HEK293 (cell line): ENCODE data around the gene COL24A1.
A peak's percentile ranks its signal among the peaks of the same experiment; 100 is the strongest.

Experiments
- HIC1 ChIP-seq: fragments of 450-650 bp; formaldehyde crosslinking; IDR thresholded peaks from 2 replicates; pipeline ENCODE4 v1.5.1; 2016; ENCODE audit warnings: missing biosample characterization, missing genetic modification characterization
- INSM2 ChIP-seq: fragments of 450-650 bp; formaldehyde crosslinking; IDR thresholded peaks from 2 replicates; pipeline ENCODE4 v1.5.1; 2016; ENCODE audit warnings: missing biosample characterization, missing genetic modification characterization
- REPIN1 ChIP-seq: fragments of 450-650 bp; formaldehyde crosslinking; IDR thresholded peaks from 2 replicates; pipeline ENCODE4 v1.5.1; 2017; ENCODE audit warnings: missing biosample characterization, missing genetic modification characterization, low read depth
- SCRT2 ChIP-seq: fragments of 450-650 bp; formaldehyde crosslinking; IDR thresholded peaks from 2 replicates; pipeline ENCODE4 v1.5.1; 2016; ENCODE audit warnings: missing biosample characterization, missing genetic modification characterization
- SP7 ChIP-seq: fragments of 450-650 bp; formaldehyde crosslinking; IDR thresholded peaks from 2 replicates; pipeline ENCODE4 v1.5.1; 2016; ENCODE audit warnings: missing biosample characterization, missing genetic modification characterization
- YY1 ChIP-seq: fragments of 450-650 bp; formaldehyde crosslinking; IDR thresholded peaks from 2 replicates; pipeline ENCODE4 v1.5.1; 2018; ENCODE audit warnings: missing biosample characterization, missing genetic modification characterization
- ZBTB1 ChIP-seq: fragments of 450-650 bp; formaldehyde crosslinking; IDR thresholded peaks from 2 replicates; pipeline ENCODE4 v1.5.1; 2016; ENCODE audit warnings: missing biosample characterization, missing genetic modification characterization
- ZBTB11 ChIP-seq: fragments of 450-650 bp; formaldehyde crosslinking; conservative IDR thresholded peaks from 2 replicates; pipeline ENCODE4 v1.5.1; 2016; ENCODE audit warnings: low read depth, missing biosample characterization, missing genetic modification characterization
- ZBTB44 ChIP-seq: fragments of 450-650 bp; IDR thresholded peaks from 2 replicates; pipeline ENCODE4 v1.5.1; 2018; ENCODE audit warnings: missing biosample characterization, mild to moderate bottlenecking, missing genetic modification characterization
- ZFHX2 ChIP-seq: fragments of 450-650 bp; formaldehyde crosslinking; conservative IDR thresholded peaks from 2 replicates; pipeline ENCODE4 v1.5.1; 2016; ENCODE audit warnings: missing biosample characterization, missing genetic modification characterization
- ZNF132 ChIP-seq: fragments of 450-650 bp; formaldehyde crosslinking; IDR thresholded peaks from 2 replicates; pipeline ENCODE4 v1.5.1; 2017; ENCODE audit warnings: missing biosample characterization, missing genetic modification characterization, borderline replicate concordance
- ZNF24 ChIP-seq: fragments of 450-650 bp; formaldehyde crosslinking; IDR thresholded peaks from 2 replicates; pipeline ENCODE4 v1.5.1; 2016; ENCODE audit warnings: missing biosample characterization, missing genetic modification characterization
- ZNF280D ChIP-seq: fragments of 450-650 bp; formaldehyde crosslinking; IDR thresholded peaks from 2 replicates; pipeline ENCODE4 v1.5.1; 2016; ENCODE audit warnings: missing biosample characterization, missing genetic modification characterization
- ZNF37A ChIP-seq: fragments of 450-650 bp; IDR thresholded peaks from 2 replicates; pipeline ENCODE4 v1.5.1; 2018; ENCODE audit warnings: missing biosample characterization, missing genetic modification characterization
- ZNF398 ChIP-seq: fragments of 450-650 bp; formaldehyde crosslinking; IDR thresholded peaks from 2 replicates; pipeline ENCODE4 v1.5.1; 2017; ENCODE audit warnings: missing biosample characterization, missing genetic modification characterization
- ZNF513 ChIP-seq: fragments of 450-650 bp; IDR thresholded peaks from 2 replicates; pipeline ENCODE4 v1.5.1; 2018; ENCODE audit warnings: missing biosample characterization, missing genetic modification characterization
- ZNF544 ChIP-seq: fragments of 450-650 bp; formaldehyde crosslinking; IDR thresholded peaks from 2 replicates; pipeline ENCODE4 v1.5.0; 2017; ENCODE audit warnings: missing biosample characterization, missing genetic modification characterization
- ZNF600 ChIP-seq: fragments of 450-650 bp; formaldehyde crosslinking; IDR thresholded peaks from 2 replicates; pipeline ENCODE4 v1.5.1; 2016; ENCODE audit warnings: missing biosample characterization, missing genetic modification characterization
- ZNF629 ChIP-seq: fragments of 450-650 bp; formaldehyde crosslinking; IDR thresholded peaks from 2 replicates; pipeline ENCODE4 v1.5.1; 2017; ENCODE audit warnings: missing biosample characterization, missing genetic modification characterization
- ZNF76 ChIP-seq: fragments of 450-650 bp; formaldehyde crosslinking; IDR thresholded peaks from 2 replicates; pipeline ENCODE4; 2016; ENCODE audit warnings: low read depth, missing biosample characterization, missing genetic modification characterization, borderline replicate concordance
- ZSCAN16 ChIP-seq: fragments of 450-650 bp; formaldehyde crosslinking; IDR thresholded peaks from 2 replicates; pipeline ENCODE4 v1.5.1; 2016; ENCODE audit warnings: missing biosample characterization, missing genetic modification characterization
- ZSCAN30 ChIP-seq: fragments of 450-650 bp; IDR thresholded peaks from 2 replicates; pipeline ENCODE4 v1.5.1; 2018; ENCODE audit warnings: missing biosample characterization, mild to moderate bottlenecking, missing genetic modification characterization, moderate library complexity

Gene COL24A1

GRCh38 chr1:85707990-85708828, 448.4 kb downstream of the COL24A1 start, which contains the start of gene ZNHIT6 (continued):
- TF ChIP-seq HIC1 (tag by site-specific recombination), result peak; percentile 40; the same call in 1 of the 2 replicates
- TF ChIP-seq ZNF544 (tag by site-specific recombination), result no peak
- TF ChIP-seq ZNF398, result peak; percentile 44; the same call in 1 of the 2 replicates
- peak; percentile 77; the same call in 1 of the 2 replicates for TF ChIP-seq SP7 (tag by site-specific recombination)
- TF ChIP-seq ZSCAN30 (tag by site-specific recombination), result peak; percentile 64; the same call in 1 of the 2 replicates
- no peak for TF ChIP-seq ZNF280D (tag by site-specific recombination)
- peak; percentile 55; the same call in 1 of the 2 replicates for TF ChIP-seq ZNF76 (tag by site-specific recombination)
- TF ChIP-seq ZSCAN16, result no peak
- peak; percentile 52 for TF ChIP-seq ZNF629 (tag by site-specific recombination)
- TF ChIP-seq YY1 (tag by site-specific recombination), result peak; percentile 17; the same call in 1 of the 2 replicates
- no peak for TF ChIP-seq ZBTB44
- TF ChIP-seq ZNF37A (tag by site-specific recombination), result no peak
- TF ChIP-seq ZNF600 (tag by site-specific recombination), result peak; percentile 97
- peak; percentile 79; the same call in 1 of the 2 replicates for TF ChIP-seq ZNF24 (tag by site-specific recombination)
- peak; percentile 78 for TF ChIP-seq ZFHX2
- TF ChIP-seq ZBTB1 (tag by site-specific recombination), result no peak; the same call in 1 of the 2 replicates
- TF ChIP-seq SCRT2, result peak; percentile 88
- TF ChIP-seq ZNF513, result no peak
- TF ChIP-seq REPIN1 (tag by site-specific recombination), result no peak
- no peak for TF ChIP-seq ZNF132 (tag by site-specific recombination)
- peak; percentile 95 for TF ChIP-seq ZBTB11 (tag by site-specific recombination)
- TF ChIP-seq INSM2 (tag by site-specific recombination), result 0 out of 2 replicates have a peak, but pooled peaks have one; percentile 8
